ENCODE data around the gene SULT2B1. TPM values are rescaled to one million over a fixed set of nuclear protein-coding genes. Genes with fewer than 3 reads are reported as not detected.

Gene SULT2B1
- total and polyA plus RNA-seq, 2 donors (not counting 1 experiment from before 2014, with no cell fraction given): 0.10 to 0.33 TPM

- DNase-seq (ENCODE audit: low read depth in 2 of 2): no peak
Observed at GRCh38 chr19:48648134-48648533, 96.2 kb downstream of the SULT2B1 start.

More at GRCh38 chr19:48648134-48648533, 96.2 kb downstream of the SULT2B1 start:
- Histone ChIP-seq H3K4me3 (replicated peaks in 1 of 4; ENCODE audit: control extremely low read depth in 1 of 4, insufficient read depth in 1 of 4, low read depth in 3 of 4, low read length in 4 of 4) (no peak overlapping the region), H3K27me3 (ENCODE audit: control insufficient read depth, insufficient read depth, low read length) (no peaks in the 10 kb centered on the region), H3K4me1 (ENCODE audit: control insufficient read depth, extremely low read depth, insufficient read depth, low read length) (peaks cover 2% of the 10 kb centered on the region), H3K4me2 (ENCODE audit: extremely low read depth, insufficient read depth, low read length) (no peak overlapping the region), H4K20me1 (ENCODE audit: control insufficient read depth, extremely low read depth, insufficient read depth, low read length) (no peaks in the 10 kb centered on the region), H3K9me3 (ENCODE audit: control insufficient read depth, insufficient read depth, low read depth, low read length) (no peaks in the 10 kb centered on the region), H2AFZ (ENCODE audit: low read length) (no peak overlapping the region), H3K36me3 (ENCODE audit: control insufficient read depth, insufficient read depth, low read length) (no peaks in the 10 kb centered on the region), H3K79me2 (ENCODE audit: control insufficient read depth, insufficient read depth, low read length) (no peaks in the 10 kb centered on the region), H3K9ac (ENCODE audit: insufficient read depth, low read length) (no peak overlapping the region), H3K27ac (ENCODE audit: insufficient read depth, low read length) (no peak overlapping the region)
- TF ChIP-seq EZH2 (IDR thresholded peaks at IDR 0.05; ENCODE audit: low read length, missing control alignments) (no peak), CTCF (conservative IDR thresholded peaks at IDR 0.05 in 1 of 2, IDR thresholded peaks at IDR 0.05 in 1 of 2; ENCODE audit: low read depth in 1 of 2, low read length in 2 of 2) (no peak)

Other genes with a start within 250 kb of the SULT2B1 start
- gene EMP3, start 226.6 kb upstream of the SULT2B1 start, total RNA-seq: 168 and 246 TPM in 2 replicates
- 303 and 488 TPM in 2 replicates for gene EMP3, start 226.6 kb upstream of the SULT2B1 start, polyA plus RNA-seq
- gene TMEM143, start 188.2 kb upstream of the SULT2B1 start, total RNA-seq: 2.8 and 8.3 TPM in 2 replicates
- 3.9 and 4.0 TPM in 2 replicates for gene TMEM143, start 188.2 kb upstream of the SULT2B1 start, polyA plus RNA-seq
- gene SYNGR4, start 187.8 kb upstream of the SULT2B1 start, total RNA-seq: not detected in 2 replicates
- not detected in 2 replicates for gene SYNGR4, start 187.8 kb upstream of the SULT2B1 start, polyA plus RNA-seq
- 42.4 and 59.0 TPM in 2 replicates for gene KDELR1, start 160.6 kb upstream of the SULT2B1 start, total RNA-seq
- gene KDELR1, start 160.6 kb upstream of the SULT2B1 start, polyA plus RNA-seq: 145 TPM in 2 replicates
- under 0.01 TPM in 2 replicates for gene GRIN2D, start 158.5 kb upstream of the SULT2B1 start, total RNA-seq
- 0.08 and 0.09 TPM in 2 replicates for gene GRIN2D, start 158.5 kb upstream of the SULT2B1 start, polyA plus RNA-seq
- 9.1 and 12.1 TPM in 2 replicates for gene GRWD1, start 106.2 kb upstream of the SULT2B1 start, total RNA-seq
- gene GRWD1, start 106.2 kb upstream of the SULT2B1 start, polyA plus RNA-seq: 14.7 and 21.9 TPM in 2 replicates
- 0.26 and 0.50 TPM in 2 replicates for gene KCNJ14, start 96.6 kb upstream of the SULT2B1 start, total RNA-seq
- gene KCNJ14, start 96.6 kb upstream of the SULT2B1 start, polyA plus RNA-seq: 0.15 and 0.18 TPM in 2 replicates
- gene CYTH2, start 82.8 kb upstream of the SULT2B1 start, total RNA-seq: 25.8 and 27.2 TPM in 2 replicates
- gene CYTH2, start 82.8 kb upstream of the SULT2B1 start, polyA plus RNA-seq: 18.6 and 26.6 TPM in 2 replicates
- gene LMTK3, start 40.3 kb upstream of the SULT2B1 start, total RNA-seq: under 0.01 and 0.17 TPM in 2 replicates
- 0.01 TPM in 1 of 2 replicates, not detected in the other for gene LMTK3, start 40.3 kb upstream of the SULT2B1 start, polyA plus RNA-seq
- gene SPACA4, start 54.6 kb downstream of the SULT2B1 start, total RNA-seq: not detected in 2 replicates
- gene SPACA4, start 54.6 kb downstream of the SULT2B1 start, polyA plus RNA-seq: not detected in 2 replicates
- 0.50 and 1.0 TPM in 2 replicates for gene FAM83E, start 62.9 kb downstream of the SULT2B1 start, total RNA-seq
- not detected in 2 replicates for gene FAM83E, start 62.9 kb downstream of the SULT2B1 start, polyA plus RNA-seq
- gene RPL18, start 67.0 kb downstream of the SULT2B1 start, total RNA-seq: 2,017 and 2,054 TPM in 2 replicates
- 1,166 and 1,578 TPM in 2 replicates for gene RPL18, start 67.0 kb downstream of the SULT2B1 start, polyA plus RNA-seq
- gene SPHK2, start 67.3 kb downstream of the SULT2B1 start, total RNA-seq: 5.1 and 9.6 TPM in 2 replicates
- gene SPHK2, start 67.3 kb downstream of the SULT2B1 start, polyA plus RNA-seq: 3.4 and 5.7 TPM in 2 replicates
- 17.2 and 23.6 TPM in 2 replicates for gene DBP, start 85.2 kb downstream of the SULT2B1 start, total RNA-seq
- gene DBP, start 85.2 kb downstream of the SULT2B1 start, polyA plus RNA-seq: 3.2 and 4.8 TPM in 2 replicates
- gene CA11, start 94.0 kb downstream of the SULT2B1 start, total RNA-seq: 2.3 and 4.1 TPM in 2 replicates
- 1.5 and 1.7 TPM in 2 replicates for gene CA11, start 94.0 kb downstream of the SULT2B1 start, polyA plus RNA-seq
- under 0.01 and 0.51 TPM in 2 replicates for gene NTN5, start 120.8 kb downstream of the SULT2B1 start, total RNA-seq
- 0.03 and 0.10 TPM in 2 replicates for gene NTN5, start 120.8 kb downstream of the SULT2B1 start, polyA plus RNA-seq
- under 0.01 TPM in 1 of 2 replicates, not detected in the other for gene FUT2, start 143.8 kb downstream of the SULT2B1 start, total RNA-seq
- not detected in 2 replicates for gene FUT2, start 143.8 kb downstream of the SULT2B1 start, polyA plus RNA-seq
- gene MAMSTR, start 167.6 kb downstream of the SULT2B1 start, total RNA-seq: 0.51 and 0.99 TPM in 2 replicates
- gene MAMSTR, start 167.6 kb downstream of the SULT2B1 start, polyA plus RNA-seq: 0.84 and 1.8 TPM in 2 replicates
- 0.99 and 1.5 TPM in 2 replicates for gene RASIP1, start 188.4 kb downstream of the SULT2B1 start, total RNA-seq
- 1.2 and 1.6 TPM in 2 replicates for gene RASIP1, start 188.4 kb downstream of the SULT2B1 start, polyA plus RNA-seq
- not detected in 2 replicates for gene IZUMO1, start 194.7 kb downstream of the SULT2B1 start, total RNA-seq
- gene IZUMO1, start 194.7 kb downstream of the SULT2B1 start, polyA plus RNA-seq: not detected in 2 replicates
- gene FUT1, start 200.5 kb downstream of the SULT2B1 start, total RNA-seq: under 0.01 and 0.17 TPM in 2 replicates
- gene FUT1, start 200.5 kb downstream of the SULT2B1 start, polyA plus RNA-seq: 0.02 and 0.06 TPM in 2 replicates
- gene FGF21, start 203.4 kb downstream of the SULT2B1 start, total RNA-seq: not detected in 2 replicates
- gene FGF21, start 203.4 kb downstream of the SULT2B1 start, polyA plus RNA-seq: not detected in 2 replicates

All from fibroblast of lung (primary cell).